CMK (cell line): ENCODE data around the gene NCOA5.

Source experiments
- DNase-seq: peaks from one replicate; pipeline ENCODE4 v3.0.0-alpha.2; 2010; ENCODE audit warnings: low read depth

NCOA5 gene

GRCh38 chr20:46014517-46015396, 75.0 kb downstream of the NCOA5 start:
- no peak for DNase-seq

GRCh38 chr20:46013829-46014516, 75.8 kb downstream of the NCOA5 start:
- DNase-seq, result peak; percentile 52

GRCh38 chr20:46013322-46013828, 76.4 kb downstream of the NCOA5 start:
- no peak for DNase-seq

- DNase-seq, result no peak
Measured at GRCh38 chr20:46012921-46013320, 76.8 kb downstream of the NCOA5 start.

GRCh38 chr20:46011631-46012482, 77.9 kb downstream of the NCOA5 start:
- peak; percentile 55 for DNase-seq
